Stimulated activated CD4-positive, alpha-beta T cell treated with anti-CD3 and anti-CD28 coated beads, Interleukin-12 subunit alpha, Interleukin-12 subunit beta, amount 100 ng/mL, for 4 hours (primary cell): ENCODE measurements around the gene HSD17B4.
A peak's percentile ranks its signal among the peaks of the same experiment; 100 is the strongest.
"Not testable (repeated sequence)": the region's sequence is repeated elsewhere in the genome, so short reads cannot be mapped to it uniquely, and the experiment has no call there.

Source experiments
- DNase-seq: peaks from one replicate; pipeline ENCODE4 v3.0.0-alpha.2; 2020

HSD17B4 gene

DNA sequence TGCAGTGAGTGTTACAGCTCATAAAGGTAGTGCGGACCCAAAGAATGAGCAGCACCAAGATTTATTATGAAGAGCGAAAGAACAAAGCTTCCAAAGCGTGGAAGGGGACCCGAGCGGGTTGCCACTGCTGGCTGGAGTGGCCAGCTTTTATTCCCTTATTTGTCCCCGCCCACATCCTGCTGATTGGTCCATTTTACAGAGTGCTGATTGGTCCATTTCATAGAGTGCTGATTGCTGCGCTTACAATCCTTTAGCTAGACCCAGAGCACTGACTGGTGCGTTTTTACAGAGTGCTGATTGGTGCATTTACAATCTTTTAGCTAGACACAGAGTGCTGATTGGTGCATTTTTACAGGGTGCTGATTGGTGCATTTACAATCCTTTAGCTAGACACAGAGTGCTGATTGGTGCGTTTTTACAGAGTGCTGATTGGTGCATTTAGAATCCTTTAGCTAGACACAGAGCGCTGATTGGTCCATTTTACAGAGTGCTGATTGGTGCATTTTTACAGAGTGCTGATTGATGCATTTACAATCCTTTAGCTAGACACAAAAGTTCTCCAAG, 19.5 kb upstream of the HSD17B4 start:
- DNase-seq: not testable (repeated sequence)

GRCh38 chr5:119435436-119436132, 16.7 kb upstream of the HSD17B4 start:
- DNase-seq: peak; percentile 66

DNA sequence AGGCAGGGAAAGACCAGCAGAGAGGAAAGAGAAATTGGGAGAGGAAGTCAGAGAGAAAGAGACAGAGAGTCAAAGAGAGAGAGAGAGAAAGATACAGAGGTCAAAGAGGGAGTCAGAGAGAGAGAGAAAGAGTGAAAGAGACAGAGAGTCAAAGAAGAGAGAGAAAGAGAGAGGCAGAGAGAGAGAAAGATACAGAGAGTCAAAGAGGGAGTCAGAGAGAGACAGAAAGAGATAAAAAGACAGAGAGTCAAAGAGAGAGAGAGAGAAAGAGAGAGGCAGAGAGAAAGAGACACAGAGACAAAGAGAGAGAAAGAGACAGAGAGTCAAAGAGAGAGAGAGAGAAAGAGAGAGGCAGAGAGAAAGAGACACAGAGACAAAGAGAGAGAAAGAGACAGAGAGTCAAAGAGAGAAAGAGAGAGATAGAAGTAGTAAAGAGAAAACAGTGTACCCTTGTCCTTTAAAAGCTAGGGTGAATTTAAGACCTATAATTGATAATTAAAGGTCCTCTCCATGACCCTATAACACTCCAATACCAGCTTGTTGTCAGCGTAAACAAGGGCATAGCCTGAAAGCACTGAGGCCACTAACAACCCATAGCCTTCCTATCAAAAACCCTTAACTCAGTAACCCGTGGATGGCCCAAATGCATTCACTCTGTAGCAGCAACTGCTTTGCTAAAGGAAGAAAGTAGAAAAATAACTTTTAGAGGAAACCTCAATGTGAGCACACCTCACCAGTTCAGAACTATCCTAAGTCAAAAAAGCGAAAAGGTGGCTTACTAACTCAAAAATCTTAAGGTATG, 14.3 kb upstream of the HSD17B4 start:
- not testable (repeated sequence) for DNase-seq

- not testable (repeated sequence) for DNase-seq
These were observed 13.7 kb upstream of the HSD17B4 start for GRCh38 chr5:119438587-119438917.

GRCh38 chr5:119439140-119439631, 13.1 kb upstream of the HSD17B4 start:
- no peak for DNase-seq

- not testable (repeated sequence) for DNase-seq
These were observed 12.7 kb upstream of the HSD17B4 start for GRCh38 chr5:119439632-119440031.

DNA sequence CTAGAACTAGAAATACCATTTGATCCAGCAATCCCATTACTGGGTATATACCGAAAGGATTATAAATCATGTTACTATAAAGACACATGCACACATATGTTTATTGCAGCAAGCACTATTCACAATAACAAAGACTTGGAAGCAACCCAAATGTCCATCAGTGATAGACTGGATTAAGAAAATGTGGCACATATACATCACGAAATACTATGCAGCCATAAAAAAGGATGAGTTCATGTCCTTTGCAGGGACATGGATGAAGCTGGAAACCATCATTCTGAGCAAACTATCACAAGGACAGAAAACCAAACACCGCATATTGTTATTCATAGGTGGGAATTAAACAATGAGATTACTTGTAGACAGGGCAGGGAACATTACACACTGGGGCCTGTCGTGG, 7.7 kb upstream of the HSD17B4 start:
- not testable (repeated sequence) for DNase-seq

- DNase-seq: no peak
These were observed 6.8 kb upstream of the HSD17B4 start for GRCh38 chr5:119445544-119445943.

DNA sequence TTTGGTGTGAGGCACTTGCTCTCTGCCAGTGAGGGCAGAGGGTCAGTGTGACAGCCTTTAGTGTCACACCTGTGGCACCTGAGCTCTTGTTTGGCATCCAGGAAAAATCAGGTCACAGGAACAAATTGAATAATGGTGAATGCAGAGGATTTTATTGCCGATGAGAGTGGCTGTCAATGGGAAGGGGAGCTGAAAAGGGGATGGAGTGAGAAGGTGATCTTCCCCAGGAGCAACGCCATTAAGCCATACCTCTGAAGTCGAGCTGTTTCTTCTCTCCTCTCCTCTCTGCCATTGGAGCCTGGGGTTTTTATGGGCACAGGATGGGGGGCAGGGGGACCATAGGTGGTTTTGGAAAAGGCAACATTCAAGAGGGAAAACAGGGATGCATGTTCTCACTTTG, 2.4 kb upstream of the HSD17B4 start:
- no peak for DNase-seq

DNA sequence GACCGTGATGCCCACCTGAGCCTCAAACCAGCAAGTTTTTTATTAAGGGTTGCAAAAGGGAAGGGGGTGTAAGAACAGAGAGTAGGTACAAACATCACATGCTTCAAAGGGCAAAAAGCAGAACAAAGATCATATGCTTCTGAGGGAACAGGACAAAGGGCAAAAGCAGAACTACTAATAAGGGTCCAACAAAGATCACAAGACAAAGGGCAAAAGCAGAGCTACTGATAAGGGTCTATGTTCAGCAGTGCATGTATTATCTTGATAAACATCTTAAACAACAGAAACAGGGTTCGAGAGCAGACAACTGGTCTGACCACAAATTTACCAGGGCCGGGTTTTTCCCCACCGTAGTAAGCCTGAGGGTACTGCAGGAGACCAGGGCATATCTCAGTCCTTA, 1.7 kb upstream of the HSD17B4 start:
- DNase-seq: not testable (repeated sequence)

DNA sequence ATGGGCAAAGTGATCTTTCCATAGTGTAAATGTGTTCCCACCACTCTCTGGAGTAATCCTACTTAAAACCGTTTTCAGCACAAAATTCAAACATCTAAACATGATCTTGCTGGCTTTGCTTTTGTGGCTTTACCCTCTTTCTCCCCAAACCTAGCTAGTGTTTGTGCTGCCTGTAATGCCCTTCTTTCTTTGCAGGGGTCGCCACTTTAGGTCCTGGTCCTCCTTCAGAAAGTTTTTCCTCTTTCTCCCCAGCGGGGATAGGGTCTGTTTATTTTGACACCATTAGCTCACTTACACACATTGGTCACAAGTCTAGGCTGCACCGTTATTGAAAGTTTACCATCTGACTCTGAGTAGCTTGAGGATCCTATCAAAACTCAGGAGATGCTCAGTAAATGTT, 736 bp upstream of the HSD17B4 start:
- DNase-seq: no peak

- DNase-seq: no peak
These were observed 281 bp upstream of the HSD17B4 start for GRCh38 chr5:119452060-119452372.

DNA sequence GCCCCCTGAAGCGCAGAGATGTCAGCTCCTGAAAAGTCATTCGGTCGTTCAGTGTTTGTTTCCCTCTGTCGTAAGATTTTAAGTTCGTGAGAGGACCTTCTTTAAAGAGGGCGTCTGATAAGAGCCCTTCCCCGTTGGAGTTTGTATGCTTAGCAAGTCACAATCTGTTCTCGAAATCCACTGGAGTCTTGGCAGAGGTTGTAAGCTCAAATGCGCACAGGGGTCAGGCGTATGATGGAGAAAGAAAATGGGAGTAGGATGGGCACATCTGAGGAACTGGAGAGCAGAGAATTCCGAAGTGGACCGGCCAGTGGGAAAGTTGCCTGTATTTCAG, 710 bp downstream of the HSD17B4 start:
- no peak for DNase-seq

GRCh38 chr5:119454171-119454570, 1.9 kb downstream of the HSD17B4 start:
- DNase-seq: no peak

GRCh38 chr5:119458911-119459632, 6.8 kb downstream of the HSD17B4 start:
- DNase-seq: no peak

DNA sequence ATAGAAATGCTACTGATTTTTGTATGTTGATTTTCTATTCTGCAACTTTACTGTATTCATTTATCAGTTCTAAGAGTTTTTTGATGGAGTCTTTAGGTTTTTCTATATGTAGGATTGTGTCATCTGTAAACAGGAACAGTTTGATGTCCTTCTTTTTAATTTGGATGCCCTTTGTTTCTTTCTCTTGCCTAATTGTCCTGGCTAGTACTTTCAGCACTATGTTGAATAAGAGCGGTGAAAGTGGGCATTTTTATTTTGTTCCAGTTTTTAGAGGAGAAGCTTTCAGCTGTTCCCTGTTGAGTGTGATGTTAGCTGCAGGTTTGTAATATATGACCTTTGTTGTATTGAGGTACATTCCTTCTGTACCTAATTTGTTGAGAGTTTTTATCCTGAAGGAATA, 13.3 kb downstream of the HSD17B4 start:
- DNase-seq: no peak

- DNase-seq: no peak
These were observed 16.0 kb downstream of the HSD17B4 start for GRCh38 chr5:119468286-119468685.

DNA sequence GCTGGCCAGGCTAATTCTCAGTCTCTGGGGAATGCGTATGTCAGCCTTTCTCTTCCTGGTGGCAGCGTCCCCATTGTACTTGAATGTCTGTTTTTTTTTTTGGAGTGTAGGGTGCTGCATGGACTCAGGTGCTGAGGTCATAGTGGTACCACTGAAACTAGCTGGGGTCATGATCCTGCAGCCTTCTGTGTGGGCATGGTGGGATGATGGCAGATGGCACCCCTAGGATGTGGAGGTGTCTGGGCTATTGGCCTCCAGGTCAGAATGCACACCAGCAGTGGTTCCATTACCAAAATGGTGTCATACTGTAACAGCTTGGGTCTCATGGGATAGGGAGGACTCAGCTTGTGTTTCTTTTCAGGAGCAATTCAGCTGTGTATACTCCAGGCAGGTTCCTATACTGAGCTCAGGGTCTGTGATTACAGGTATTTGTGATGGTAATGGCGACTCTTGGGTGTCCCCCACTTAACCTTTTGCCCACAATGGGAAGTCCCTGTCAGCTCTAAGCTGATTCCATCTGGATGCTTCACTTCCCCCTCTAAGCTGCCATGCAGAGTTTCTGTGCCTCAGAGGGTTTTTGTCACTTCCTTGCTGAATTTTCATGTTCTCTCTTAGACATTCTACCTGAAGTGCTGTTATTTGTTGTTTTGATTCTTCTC, 17.9 kb downstream of the HSD17B4 start:
- no peak for DNase-seq

GRCh38 chr5:119470851-119471451, 18.7 kb downstream of the HSD17B4 start:
- DNase-seq: no peak

- no peak for DNase-seq
These were observed 20.9 kb downstream of the HSD17B4 start for GRCh38 chr5:119473241-119473640.

GRCh38 chr5:119476341-119476740, 24.0 kb downstream of the HSD17B4 start:
- DNase-seq: no peak

DNA sequence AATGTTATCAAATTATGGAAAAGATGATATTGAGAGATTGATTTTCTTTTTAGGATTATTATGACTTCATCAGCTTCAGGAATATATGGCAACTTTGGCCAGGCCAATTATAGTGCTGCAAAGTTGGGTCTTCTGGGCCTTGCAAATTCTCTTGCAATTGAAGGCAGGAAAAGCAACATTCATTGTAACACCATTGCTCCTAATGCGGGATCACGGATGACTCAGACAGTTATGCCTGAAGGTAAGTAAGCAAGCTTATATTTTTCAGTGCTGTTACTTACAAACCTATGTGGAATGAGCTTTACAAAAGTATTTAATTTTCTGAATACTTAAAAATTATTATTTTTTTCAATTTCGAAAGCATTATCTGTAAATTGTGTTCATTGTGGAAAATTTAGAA, 26.5 kb downstream of the HSD17B4 start:
- DNase-seq: no peak

GRCh38 chr5:119480629-119481028, 28.3 kb downstream of the HSD17B4 start:
- not testable (repeated sequence) for DNase-seq
